ENCODE measurements around the gene FOXP2. TPM values are rescaled to one million over a fixed set of nuclear protein-coding genes. Genes with fewer than 3 reads are reported as not detected.
"Not testable (repeated sequence)": the region's sequence is repeated elsewhere in the genome, so short reads cannot be mapped to it uniquely, and the experiment has no call there.

The FOXP2 gene
- total RNA-seq, 3 donors from 2014 or later (not counting 1 experiment from before 2014, with no cell fraction given), result not detected

- H3K9me3 ChIP-seq (ENCODE audit: control insufficient read depth, insufficient read depth, low read length), result no peaks in the 10 kb centered on the region
- Mint-ChIP-seq H3K27me3 (ENCODE audit: low read depth in 2 of 2) (no peaks in the 10 kb centered on the region), H3K4me1 (no peaks in the 10 kb centered on the region), H3K4me3 (no peak overlapping the region), H3K36me3 (no peaks in the 10 kb centered on the region), H3K9me3 (peaks cover 2 to 8% of the 10 kb centered on the region in 2 donors), H3K27ac (no peak overlapping the region)
- no peak overlapping the region for H3K27ac ChIP-seq (ENCODE audit: low read length)
- H3K36me3 ChIP-seq (ENCODE audit: control insufficient read depth, insufficient read depth, low read length), result no peaks in the 10 kb centered on the region
- H3K27me3 ChIP-seq (ENCODE audit: control insufficient read depth, insufficient read depth, low read length), result no peaks in the 10 kb centered on the region
- ATAC-seq, result no peak
- no peak for DNase-seq
- 100% methylated on average over 1 of the region's 1 CpG for WGBS (ENCODE audit: insufficient coverage)
- intact Hi-C loops (cut with micrococcal nuclease), result no loop called here
- no peaks in the 10 kb centered on the region for H3K4me1 ChIP-seq (ENCODE audit: control insufficient read depth, insufficient read depth, low read length)
- no peak for TF ChIP-seq CTCF (IDR thresholded peaks at IDR 0.05)
- no peak overlapping the region for H3K4me3 ChIP-seq (ENCODE audit: low read length)
Measured at GRCh38 chr7:114540291-114540690, 125.7 kb downstream of the FOXP2 start.

GRCh38 chr7:114547346-114547745 lies 132.7 kb downstream of the FOXP2 start:
- H3K27me3 ChIP-seq (ENCODE audit: control insufficient read depth, insufficient read depth, low read length); H3K27me3 Mint-ChIP-seq (ENCODE audit: low read depth in 2 of 2); H3K4me1 Mint-ChIP-seq; H3K4me3 Mint-ChIP-seq; ATAC-seq; DNase-seq; H3K4me1 ChIP-seq (ENCODE audit: control insufficient read depth, insufficient read depth, low read length); intact Hi-C loops (cut with micrococcal nuclease); H3K27ac ChIP-seq (ENCODE audit: low read length); H3K4me3 ChIP-seq (ENCODE audit: low read length); H3K9me3 Mint-ChIP-seq; H3K36me3 ChIP-seq (ENCODE audit: control insufficient read depth, insufficient read depth, low read length); H3K36me3 Mint-ChIP-seq; H3K9me3 ChIP-seq (ENCODE audit: control insufficient read depth, insufficient read depth, low read length); H3K27ac Mint-ChIP-seq: not testable (repeated sequence)
- WGBS (ENCODE audit: insufficient coverage), result 92% methylated on average over 14 of the region's 14 CpGs

GRCh38 chr7:114548081-114548980 lies 133.7 kb downstream of the FOXP2 start:
- intact Hi-C loops (cut with micrococcal nuclease), result no loop called here
- Mint-ChIP-seq H3K27ac (no peak overlapping the region), H3K36me3 (no peaks in the 10 kb centered on the region), H3K4me1 (no peaks in the 10 kb centered on the region), H3K27me3 (ENCODE audit: low read depth in 2 of 2) (no peaks in the 10 kb centered on the region), H3K9me3 (peaks cover 3 to 9% of the 10 kb centered on the region in 2 donors), H3K4me3 (no peak overlapping the region)
- no peaks in the 10 kb centered on the region for H3K9me3 ChIP-seq (ENCODE audit: control insufficient read depth, insufficient read depth, low read length)
- no peak for ATAC-seq
- WGBS (ENCODE audit: insufficient coverage), result 79% methylated on average over 1 of the region's 1 CpG
- H3K4me1 ChIP-seq (ENCODE audit: control insufficient read depth, insufficient read depth, low read length), result no peaks in the 10 kb centered on the region
- H3K27ac ChIP-seq (ENCODE audit: low read length), result no peak overlapping the region
- H3K36me3 ChIP-seq (ENCODE audit: control insufficient read depth, insufficient read depth, low read length), result no peaks in the 10 kb centered on the region
- no peak for DNase-seq
- no peak overlapping the region for H3K4me3 ChIP-seq (ENCODE audit: low read length)
- no peaks in the 10 kb centered on the region for H3K27me3 ChIP-seq (ENCODE audit: control insufficient read depth, insufficient read depth, low read length)
- no peak for TF ChIP-seq CTCF (IDR thresholded peaks at IDR 0.05)

- 73% methylated on average over 6 of the region's 6 CpGs for WGBS (ENCODE audit: insufficient coverage)
- no peaks in the 10 kb centered on the region for H3K36me3 ChIP-seq (ENCODE audit: control insufficient read depth, insufficient read depth, low read length)
- intact Hi-C loops (cut with micrococcal nuclease), result no loop called here
- Mint-ChIP-seq H3K27ac (no peak overlapping the region), H3K27me3 (ENCODE audit: low read depth in 2 of 2) (no peaks in the 10 kb centered on the region), H3K4me1 (no peaks in the 10 kb centered on the region), H3K9me3 (peaks cover 4 to 8% of the 10 kb centered on the region in 2 donors), H3K36me3 (no peaks in the 10 kb centered on the region), H3K4me3 (no peak overlapping the region)
- no peaks in the 10 kb centered on the region for H3K9me3 ChIP-seq (ENCODE audit: control insufficient read depth, insufficient read depth, low read length)
- TF ChIP-seq CTCF (IDR thresholded peaks at IDR 0.05), result no peak
- no peaks in the 10 kb centered on the region for H3K27me3 ChIP-seq (ENCODE audit: control insufficient read depth, insufficient read depth, low read length)
- DNase-seq, result no peak
- no peaks in the 10 kb centered on the region for H3K4me1 ChIP-seq (ENCODE audit: control insufficient read depth, insufficient read depth, low read length)
- no peak overlapping the region for H3K4me3 ChIP-seq (ENCODE audit: low read length)
- no peak overlapping the region for H3K27ac ChIP-seq (ENCODE audit: low read length)
- ATAC-seq, result no peak
Measured at GRCh38 chr7:114554781-114555537, 140.3 kb downstream of the FOXP2 start.
